Measurements from ENCODE around the gene RASA3.

GRCh38 chr13:114034481-114034891, 97.9 kb downstream of the RASA3 start:
- TF ChIP-seq MAX (IDR thresholded peaks at IDR 0.05; ENCODE audit: low read depth, low read length) (no peak), CTCF (IDR thresholded peaks at IDR 0.05 in 2 of 3, conservative IDR thresholded peaks at IDR 0.05 in 1 of 3; ENCODE audit: control insufficient read depth in 2 of 3, extremely low read depth in 1 of 3, insufficient read depth in 1 of 3, low read depth in 3 of 3, low read length in 3 of 3) (no peak), ZNF217 (IDR thresholded peaks at IDR 0.05) (no peak), JUNB (IDR thresholded peaks at IDR 0.05) (no peak), E4F1 (IDR thresholded peaks at IDR 0.05; ENCODE audit: borderline replicate concordance, partially characterized antibody) (no peak), CHD1 (IDR thresholded peaks at IDR 0.05; ENCODE audit: low read depth, low read length) (no peak), POLR2AphosphoS5 (IDR thresholded peaks at IDR 0.05; ENCODE audit: low read length) (no peak), ZNF274 (IDR thresholded peaks at IDR 0.05; ENCODE audit: insufficient read depth, insufficient read length) (no peak), ESRRA (IDR thresholded peaks at IDR 0.05; ENCODE audit: low read length) (no peak), BCL11A (IDR thresholded peaks at IDR 0.05; ENCODE audit: low read depth, low read length) (no peak)

All from GM12878 (cell line).